NT2/D1 (cell line): Measurements from ENCODE around the gene CDC42EP3.

ENCODE experiments used
- SUZ12 ChIP-seq: IDR thresholded peaks from 2 replicates; pipeline ENCODE4 v1.6.1; 2011; ENCODE audit not compliant: insufficient read length, insufficient read depth; ENCODE audit errors: extremely low read depth
- YY1 ChIP-seq: IDR thresholded peaks from 2 replicates; pipeline ENCODE4 v1.6.1; 2011; ENCODE audit not compliant: insufficient read length, insufficient read depth
- ZNF274 ChIP-seq: IDR thresholded peaks from 2 replicates; pipeline ENCODE4 v1.6.1; 2011; ENCODE audit warnings: mild to moderate bottlenecking, low read depth, low read length

- TF ChIP-seq ZNF274 (no peak), SUZ12 (no peak), YY1 (no peak)
Observed at GRCh38 chr2:37635504-37636380, 35.7 kb downstream of the CDC42EP3 start.
